GM12891 (cell line): ENCODE results near the gene CFAP52.
A peak's percentile ranks its signal among the peaks of the same experiment; 100 is the strongest.
"Not testable (repeated sequence)": the region's sequence is repeated elsewhere in the genome, so short reads cannot be mapped to it uniquely, and the experiment has no call there.

Source experiments
- DNase-seq: peaks from one replicate; pipeline ENCODE4 v3.0.0; 2011; ENCODE audit warnings: low spot score; ENCODE audit not compliant: insufficient read length
- FAIRE-seq: peaks from 2 replicates; lab custom pipeline; 2011; peaks lifted over from hg19 to GRCh38; lab: Jason Lieb, UNC
- PAX5 ChIP-seq: IDR thresholded peaks from 2 replicates; pipeline ENCODE4 v1.6.1; 2011; ENCODE audit warnings: low read length, moderate library complexity, mild to moderate bottlenecking; ENCODE audit not compliant: insufficient read depth, severe bottlenecking
- POLR2A ChIP-seq: IDR thresholded peaks from 2 replicates; pipeline ENCODE4 v1.6.1; 2011; ENCODE audit warnings: low read depth, low read length, control low read depth
- POLR2AphosphoS5 ChIP-seq: IDR thresholded peaks from 2 replicates; pipeline ENCODE4 v1.6.1; 2011; ENCODE audit warnings: low read depth, low read length, control low read depth
- POU2F2 ChIP-seq: IDR thresholded peaks from 2 replicates; pipeline ENCODE4 v1.6.1; 2011; ENCODE audit warnings: low read depth, mild to moderate bottlenecking, control low read depth, low read length, moderate library complexity
- SPI1 ChIP-seq: IDR thresholded peaks from 2 replicates; pipeline ENCODE4 v1.6.1; 2011; ENCODE audit warnings: low read depth, low read length, control low read depth
- TAF1 ChIP-seq: IDR thresholded peaks from 2 replicates; pipeline ENCODE4 v1.6.1; 2011; ENCODE audit warnings: low read depth, low read length, control low read depth

Gene CFAP52

GRCh38 chr17:9568004-9568403 is 8.4 kb upstream of the CFAP52 start:
- FAIRE-seq (peak; percentile 16), DNase-seq (no peak)
- TF ChIP-seq POLR2A, result no peak
- no peak for TF ChIP-seq SPI1
- no peak for TF ChIP-seq TAF1
- TF ChIP-seq PAX5, result no peak
- TF ChIP-seq POU2F2, result no peak
- no peak for TF ChIP-seq POLR2AphosphoS5

DNA sequence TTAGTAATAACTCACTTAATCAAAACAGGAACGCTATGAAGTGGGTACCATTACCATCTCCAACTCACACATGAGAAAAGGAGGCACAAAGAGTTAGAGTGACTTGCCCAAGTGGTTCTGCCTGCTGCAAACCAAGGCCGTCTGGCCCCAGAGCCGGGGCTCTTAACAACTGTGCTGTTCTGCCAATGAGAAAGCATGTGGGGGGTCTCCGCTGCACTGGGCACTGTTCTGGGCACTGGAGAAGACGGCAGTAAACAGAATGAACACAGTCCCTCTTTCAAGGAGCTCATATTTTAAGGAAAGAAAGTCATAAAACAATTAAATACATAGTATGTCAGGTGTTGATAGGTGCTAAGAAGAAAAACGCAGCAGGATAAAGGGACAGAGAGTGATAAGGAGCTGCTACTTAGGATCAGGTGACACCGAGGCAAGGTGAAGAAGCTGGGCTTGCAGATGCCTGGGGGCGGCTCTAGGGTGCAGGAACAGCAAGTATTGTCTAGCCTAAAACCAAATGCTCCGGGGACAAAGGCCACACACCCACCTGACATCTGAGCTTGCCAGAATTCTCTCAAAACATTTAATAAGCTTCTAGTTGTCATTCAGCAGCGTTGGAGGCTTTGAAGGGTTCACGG is 7.4 kb upstream of the CFAP52 start:
- DNase-seq (no peak), FAIRE-seq (no peak)
- no peak for TF ChIP-seq SPI1
- TF ChIP-seq POLR2A, result no peak
- TF ChIP-seq PAX5, result no peak
- TF ChIP-seq TAF1, result no peak
- no peak for TF ChIP-seq POU2F2
- TF ChIP-seq POLR2AphosphoS5, result no peak

DNA sequence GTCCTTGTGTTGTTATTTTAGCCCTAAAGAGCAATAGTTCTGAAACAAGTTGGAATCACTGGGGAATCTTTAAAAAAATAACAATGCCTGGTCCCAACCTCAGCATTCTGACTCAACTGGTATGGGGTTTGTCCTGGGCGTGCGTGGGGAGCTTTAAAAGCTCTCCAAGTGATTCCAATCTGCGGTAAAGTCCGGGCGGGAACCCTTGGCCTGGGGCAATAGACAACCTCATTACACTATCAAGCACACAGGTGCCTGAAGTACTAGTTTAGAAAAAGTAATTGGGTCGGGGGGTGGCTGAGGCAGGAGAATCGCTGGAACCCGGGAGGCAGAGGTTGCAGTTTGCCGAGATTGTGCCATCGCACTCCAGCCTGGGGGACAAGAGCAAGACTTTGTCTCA is 5.2 kb upstream of the CFAP52 start:
- DNase-seq (no peak), FAIRE-seq (no peak)
- TF ChIP-seq PAX5 (no peak), POLR2AphosphoS5 (no peak), SPI1 (no peak), POLR2A (no peak), TAF1 (no peak), POU2F2 (no peak)

DNA sequence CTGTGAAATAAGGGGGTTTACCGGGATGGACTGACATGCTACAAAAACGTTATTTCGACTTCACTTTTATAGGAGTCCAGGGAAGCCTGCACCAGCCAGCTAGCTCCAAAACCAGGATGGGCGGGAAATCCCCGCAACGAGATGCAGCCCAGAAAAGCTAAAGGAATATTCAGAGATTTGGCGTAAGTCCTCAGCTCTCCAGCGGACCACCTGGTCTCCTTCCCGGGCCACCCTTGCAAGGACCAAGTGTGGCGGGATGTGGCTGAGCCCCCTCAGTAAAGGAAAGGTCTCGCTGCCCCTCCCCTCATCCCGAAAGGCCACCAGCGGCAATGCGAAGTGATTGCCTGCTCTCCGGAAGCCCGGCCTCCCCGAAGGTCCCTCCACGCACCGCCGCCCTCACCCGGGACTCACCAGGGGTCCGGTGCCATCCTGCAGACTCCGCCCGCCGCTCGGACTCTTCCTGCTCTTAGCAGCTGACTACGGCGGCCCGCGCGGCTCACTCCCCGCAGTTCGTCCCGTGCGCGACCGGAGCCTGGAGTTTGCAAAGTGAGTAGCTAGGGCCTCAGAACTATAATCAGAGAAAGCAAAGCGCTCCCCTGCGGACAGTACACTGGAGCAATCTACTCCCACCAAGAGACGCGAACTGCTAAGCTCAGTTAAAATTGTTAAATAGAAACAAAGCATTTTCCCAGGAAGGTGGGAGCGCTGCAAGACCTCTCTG is 901 bp upstream of the CFAP52 start, which contains the start of gene STX8:
Gene STX8 (minus strand): TSS at position 440 of the 721 bp plus-strand sequence. CDS start 12 bp downstream, at position 428.
- TF ChIP-seq POLR2A (peak; percentile 51; the same call in 1 of the 2 replicates), SPI1 (no peak), POU2F2 (peak; percentile 36; the same call in 1 of the 2 replicates), TAF1 (0 out of 2 replicates have a peak, but pooled peaks have one; percentile 17), POLR2AphosphoS5 (peak; percentile 45; the same call in 1 of the 2 replicates), PAX5 (peak; percentile 83)
- DNase-seq (peak; percentile 69), FAIRE-seq (peak; percentile 92)

DNA sequence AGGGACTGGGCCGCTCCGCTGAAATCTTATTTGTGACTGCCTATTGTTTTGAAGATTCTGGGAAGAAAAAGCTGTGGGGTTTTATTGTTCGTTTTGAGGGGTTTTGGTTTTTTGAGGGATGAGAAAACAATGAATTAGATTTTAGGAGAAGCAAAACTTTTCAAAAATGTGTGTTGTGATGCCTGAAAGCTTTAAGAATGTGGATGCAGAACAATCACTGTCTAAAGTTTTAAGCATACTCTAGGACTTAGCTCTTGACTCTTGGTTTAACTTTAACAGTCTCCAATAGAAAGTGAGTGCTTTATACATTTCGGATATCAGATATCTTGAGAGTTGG is 899 bp downstream of the CFAP52 start:
- TF ChIP-seq POLR2A (no peak), SPI1 (no peak), PAX5 (no peak), POU2F2 (no peak), TAF1 (no peak), POLR2AphosphoS5 (no peak)
- FAIRE-seq (no peak), DNase-seq (peak; percentile 10)

DNA sequence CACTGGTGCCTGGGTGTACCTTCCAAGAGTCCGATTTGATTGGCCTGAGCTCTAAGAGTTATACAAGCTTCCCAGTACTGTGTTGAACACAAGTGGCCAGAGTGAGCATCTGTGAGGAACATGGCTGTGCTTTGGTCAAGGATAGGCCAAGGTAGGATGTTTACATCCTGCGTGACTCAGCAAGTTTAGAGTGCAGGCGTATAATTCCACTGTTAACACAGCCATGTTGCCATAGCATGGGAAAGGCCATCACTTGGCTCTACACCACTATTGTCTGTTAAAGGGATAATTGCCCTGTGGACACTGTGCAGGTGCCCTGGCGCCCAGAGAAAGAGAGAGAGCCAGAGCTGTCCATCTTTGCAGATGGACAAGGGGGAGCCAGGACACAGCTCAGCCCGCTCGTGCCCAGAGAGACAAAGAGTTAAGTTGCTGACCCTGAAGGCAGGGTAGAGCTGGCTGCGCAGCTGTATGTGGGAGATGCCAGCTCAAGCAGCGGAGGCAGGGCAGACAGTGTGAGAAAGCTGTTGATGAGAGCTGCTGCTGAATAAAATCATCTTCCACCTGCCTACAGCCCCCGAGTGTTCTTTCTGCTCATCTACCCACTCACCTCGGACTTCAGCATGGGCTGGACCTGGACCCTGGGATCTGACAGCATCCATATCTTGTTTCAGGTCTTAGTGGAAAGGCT is 11.7 kb downstream of the CFAP52 start:
- TF ChIP-seq POLR2A (no peak), PAX5 (no peak), TAF1 (no peak), POLR2AphosphoS5 (no peak), POU2F2 (no peak), SPI1 (no peak)
- FAIRE-seq (no peak), DNase-seq (no peak)

GRCh38 chr17:9594065-9594464 is 17.6 kb downstream of the CFAP52 start:
- no peak for TF ChIP-seq TAF1
- no peak for TF ChIP-seq POU2F2
- TF ChIP-seq POLR2AphosphoS5, result no peak
- TF ChIP-seq SPI1, result no peak
- TF ChIP-seq PAX5, result no peak
- TF ChIP-seq POLR2A, result no peak
- DNase-seq, result no peak
- FAIRE-seq, result no peak

GRCh38 chr17:9597638-9598037 is 21.2 kb downstream of the CFAP52 start:
- not testable (repeated sequence) for DNase-seq, FAIRE-seq

DNA sequence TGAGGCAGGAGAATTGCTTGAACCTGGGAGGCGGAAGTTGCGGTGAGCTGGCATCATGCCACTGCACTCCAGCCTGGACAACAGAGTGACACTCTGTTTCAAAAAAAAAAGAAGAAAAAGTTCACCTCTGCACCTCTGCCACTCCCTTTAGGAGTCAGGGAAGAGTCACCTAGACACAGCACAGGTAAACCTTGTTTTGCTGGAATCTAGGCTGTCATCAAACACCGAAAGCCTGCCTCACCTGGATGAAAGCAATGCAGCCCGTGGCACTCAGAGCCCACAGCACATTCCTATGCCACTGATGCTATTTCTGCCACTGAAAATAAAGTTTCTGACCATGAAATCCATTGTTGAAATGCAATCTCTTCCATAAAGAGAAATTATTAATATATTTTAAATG is 22.2 kb downstream of the CFAP52 start:
- TF ChIP-seq POU2F2 (no peak), TAF1 (no peak), POLR2A (no peak), PAX5 (no peak), SPI1 (no peak), POLR2AphosphoS5 (no peak)
- DNase-seq, result no peak
- no peak for FAIRE-seq

GRCh38 chr17:9604583-9604982 is 28.1 kb downstream of the CFAP52 start:
- DNase-seq, FAIRE-seq: not testable (repeated sequence)
